H1 (cell line): ENCODE results near the gene ARID4B.

ENCODE experiments used
- BRCA1 ChIP-seq: IDR thresholded peaks from 2 replicates; pipeline ENCODE4 v1.6.1; 2012; ENCODE audit warnings: low read depth, low read length, improper control_type of control experiment
- CBX8 ChIP-seq: fragments of 300-800, 300-1000 bp; sonication (generic); IDR thresholded peaks from 2 replicates; pipeline ENCODE4 v1.7.1; 2016; ENCODE audit warnings: low read depth, low read length, borderline replicate concordance
- CHD1 ChIP-seq: IDR thresholded peaks from 2 replicates; pipeline ENCODE4 v1.6.1; 2012; ENCODE audit warnings: low read depth, low read length, improper control_type of control experiment
- CTCF ChIP-seq, 3 experiments: IDR thresholded peaks; 1 replicate in 2 of 3; 2 replicates in 1 of 3; pipeline versions ENCODE4 v1.5.1 to v1.6.1; 2011; ENCODE audit warnings: low read length in 3 of 3, mild to moderate bottlenecking in 3 of 3, inconsistent platforms in 2 of 3, low read depth in 1 of 3, moderate library complexity in 1 of 3; ENCODE audit not compliant: insufficient read depth in 1 of 3; ENCODE audit errors: control extremely low read depth in 1 of 3
- EP300 ChIP-seq, 2 experiments: IDR thresholded peaks; 1 replicate in 1 of 2; 2 replicates in 1 of 2; pipeline ENCODE4 v1.6.1; 2011 to 2012; ENCODE audit warnings: low read depth in 2 of 2, low read length in 2 of 2, mild to moderate bottlenecking in 2 of 2, borderline replicate concordance in 1 of 2, inconsistent platforms in 1 of 2, moderate library complexity in 1 of 2
- EZH2 ChIP-seq: fragments of 200-600 bp; sonication (generic); IDR thresholded peaks from 2 replicates; pipeline ENCODE4 v1.7.1; 2012; ENCODE audit warnings: low read depth, mild to moderate bottlenecking, moderate library complexity, low read length, inconsistent platforms; ENCODE audit not compliant: severe bottlenecking
- HDAC2 ChIP-seq, 2 experiments: fragments of 300-600 bp in 1 of 2; sonication (generic) in 1 of 2; IDR thresholded peaks; 2 replicates each; pipeline ENCODE4 v1.6.1; 2011 to 2012; ENCODE audit warnings: low read depth in 2 of 2, low read length in 2 of 2, mild to moderate bottlenecking in 2 of 2, moderate library complexity in 2 of 2, borderline replicate concordance in 1 of 2, inconsistent platforms in 1 of 2
- RNF2 ChIP-seq: fragments of 200-900, 300-1000 bp; sonication (generic); IDR thresholded peaks from 2 replicates; pipeline ENCODE4 v1.7.1; 2016; ENCODE audit warnings: borderline replicate concordance, low read depth, mild to moderate bottlenecking, antibody characterized with exemption, low read length; ENCODE audit not compliant: poor library complexity, severe bottlenecking; ENCODE audit errors: missing control alignments
- SUZ12 ChIP-seq: fragments of 200-600 bp; sonication (generic); IDR thresholded peaks from 2 replicates; pipeline ENCODE4 v1.6.1; 2012; ENCODE audit warnings: mild to moderate bottlenecking, inconsistent platforms, low read length, moderate library complexity, mixed read lengths
- YY1 ChIP-seq: IDR thresholded peaks from 2 replicates; pipeline ENCODE4 v1.6.1; 2011; ENCODE audit warnings: low read depth, mild to moderate bottlenecking, low read length

GRCh38 chr1:235289859-235290739 lies 37.9 kb downstream of the ARID4B start:
- no peak for TF ChIP-seq BRCA1
- TF ChIP-seq EP300 (IDR thresholded peaks at IDR 0.05; ENCODE audit: borderline replicate concordance in 1 of 2, low read depth in 2 of 2, low read length in 2 of 2) = no peak
- TF ChIP-seq EZH2 = no peak
- TF ChIP-seq HDAC2 (IDR thresholded peaks at IDR 0.05; ENCODE audit: borderline replicate concordance in 1 of 2, low read depth in 2 of 2, low read length in 2 of 2) = no peak
- TF ChIP-seq CTCF (IDR thresholded peaks at IDR 0.05; ENCODE audit: control extremely low read depth in 1 of 3, insufficient read depth in 1 of 3, low read depth in 1 of 3, low read length in 3 of 3) = no peak
- no peak for TF ChIP-seq CBX8
- no peak for TF ChIP-seq RNF2
- no peak for TF ChIP-seq CHD1
- TF ChIP-seq SUZ12 = no peak
- TF ChIP-seq YY1 = no peak
